ENCODE results near the gene GALR2.

GALR2 gene

GRCh38 chr17:76115138-76115754, 40.7 kb downstream of the GALR2 start:
- H3K4me3 ChIP-seq (replicated peaks in 1 of 2; ENCODE audit: low read depth in 2 of 2, low read length in 2 of 2) = no peak overlapping the region
- no peak for TF ChIP-seq CTCF (IDR thresholded peaks at IDR 0.05; ENCODE audit: low read depth, low read length)
- no peak for DNase-seq (ENCODE audit: low read depth in 2 of 2)

- H3K4me3 ChIP-seq (replicated peaks in 1 of 2; ENCODE audit: low read depth in 2 of 2, low read length in 2 of 2) = no peak overlapping the region
- no peak for TF ChIP-seq CTCF (IDR thresholded peaks at IDR 0.05; ENCODE audit: low read depth, low read length)
- no peak for DNase-seq (ENCODE audit: low read depth in 2 of 2)
These were observed 45.1 kb downstream of the GALR2 start for GRCh38 chr17:76119409-76120371.

GRCh38 chr17:76120658-76121008, 46.1 kb downstream of the GALR2 start:
- TF ChIP-seq CTCF (IDR thresholded peaks at IDR 0.05; ENCODE audit: low read depth, low read length) = no peak
- DNase-seq (ENCODE audit: low read depth in 2 of 2) = no peak
- no peak overlapping the region for H3K4me3 ChIP-seq (replicated peaks in 1 of 2; ENCODE audit: low read depth in 2 of 2, low read length in 2 of 2)

- DNase-seq (ENCODE audit: low read depth in 2 of 2) = peak; percentile 22 to 23
- no peak for TF ChIP-seq CTCF (IDR thresholded peaks at IDR 0.05; ENCODE audit: low read depth, low read length)
- peak overlapping the region in 1 of 2 donors; percentile 15 for H3K4me3 ChIP-seq (replicated peaks in 1 of 2; ENCODE audit: low read depth in 2 of 2, low read length in 2 of 2)
These were observed 47.4 kb downstream of the GALR2 start for GRCh38 chr17:76121932-76122430.

GRCh38 chr17:76122431-76123190, 48.0 kb downstream of the GALR2 start:
- no peak for TF ChIP-seq CTCF (IDR thresholded peaks at IDR 0.05; ENCODE audit: low read depth, low read length)
- no peak for DNase-seq (ENCODE audit: low read depth in 2 of 2)
- H3K4me3 ChIP-seq (replicated peaks in 1 of 2; ENCODE audit: low read depth in 2 of 2, low read length in 2 of 2) = no peak overlapping the region

- no peak for DNase-seq (ENCODE audit: low read depth in 2 of 2)
- no peak for TF ChIP-seq CTCF (IDR thresholded peaks at IDR 0.05; ENCODE audit: low read depth, low read length)
- no peak overlapping the region for H3K4me3 ChIP-seq (replicated peaks in 1 of 2; ENCODE audit: low read depth in 2 of 2, low read length in 2 of 2)
These were observed 48.6 kb downstream of the GALR2 start for GRCh38 chr17:76123191-76123499.
